ENCODE data around the gene ENO4.

GRCh38 chr10:116831086-116831485, 18.2 kb upstream of the ENO4 start:
- TF ChIP-seq POLR2AphosphoS5 (IDR thresholded peaks at IDR 0.05; ENCODE audit: low read depth, low read length) (no peak), MXI1 (IDR thresholded peaks at IDR 0.05; ENCODE audit: low read depth, low read length) (no peak), FOXJ3 (CRISPR knock-in tag; IDR thresholded peaks at IDR 0.05) (no peak), SMC3 (IDR thresholded peaks at IDR 0.05; ENCODE audit: low read depth, low read length) (no peak), GATA2 (CRISPR knock-in tag; IDR thresholded peaks at IDR 0.05) (no peak)
